ENCODE results near the gene MTHFR. TPM values are rescaled to one million over a fixed set of nuclear protein-coding genes. Genes with fewer than 3 reads are reported as not detected.

The MTHFR gene
- polyA plus RNA-seq, 1 of the 3 experiments (the other 2 are of a cell fraction) = 5.3 TPM

GRCh38 chr1:11839727-11840705 lies 34.3 kb upstream of the MTHFR start:
- ChIA-PET CTCF (interaction anchor here (0.9 to 15.4 kb wide), 15 partner anchors 7 to 283 kb away, joined by 3 to 316 read pairs (median 9); partner anchors contain the start of gene NPPA), POLR2A (interaction anchor here (3.7 kb wide), 1 partner anchor 69 kb away, joined by 34 read pairs; no protein-coding TSS in a partner anchor)

More at GRCh38 chr1:11839727-11840705, 34.3 kb upstream of the MTHFR start:
- H2AFZ ChIP-seq (ENCODE audit: low read depth) = no peak overlapping the region
- H3K27ac ChIP-seq (ENCODE audit: low read depth in 2 of 2, low read length in 1 of 2) = peak overlapping the region in 1 of 2 experiments; percentile 16; a peak in 2 of 4 replicates
- DNase-seq = no peak
- H3F3A ChIP-seq (replicated peaks; ENCODE audit: insufficient read depth) = no peaks in the 10 kb centered on the region
- H3K9me2 ChIP-seq = no peaks in the 10 kb centered on the region
- TF ChIP-seq TCF12 (IDR thresholded peaks at IDR 0.05) (no peak), NRF1 (IDR thresholded peaks at IDR 0.05; ENCODE audit: low read depth, low read length) (no peak), NFIC (IDR thresholded peaks at IDR 0.05; ENCODE audit: borderline replicate concordance) (no peak), MXI1 (IDR thresholded peaks at IDR 0.05; ENCODE audit: low read depth, low read length) (no peak), GABPA (IDR thresholded peaks at IDR 0.05; ENCODE audit: low read depth) (no peak), IRF3 (IDR thresholded peaks at IDR 0.05; ENCODE audit: low read depth, low read length) (no peak), RXRA (IDR thresholded peaks at IDR 0.05; ENCODE audit: borderline replicate concordance, low read depth) (no peak), USF2 (IDR thresholded peaks at IDR 0.05; ENCODE audit: borderline replicate concordance, low read depth, low read length) (no peak), RFX5 (IDR thresholded peaks at IDR 0.05; ENCODE audit: low read length) (no peak), GATA2 (CRISPR knock-in tag; IDR thresholded peaks at IDR 0.05) (no peak), SMC3 (IDR thresholded peaks at IDR 0.05; ENCODE audit: low read depth, low read length) (no peak), CTCF (IDR thresholded peaks at IDR 0.05) (no peak), USF1 (IDR thresholded peaks at IDR 0.05; ENCODE audit: borderline replicate concordance, low read depth) (no peak)
- H3K4me2 ChIP-seq = no peak overlapping the region
- no peak overlapping the region for H3K4me3 ChIP-seq (ENCODE audit: low read depth in 2 of 2, low read length in 1 of 2)
- no peaks in the 10 kb centered on the region for H3K9me3 ChIP-seq
- H4K20me1 ChIP-seq (ENCODE audit: insufficient read depth) = peaks cover 4% of the 10 kb centered on the region; the same call in 1 of the 2 replicates
- no peaks in the 10 kb centered on the region for H3K79me2 ChIP-seq (ENCODE audit: insufficient read depth)
- H3K36me3 ChIP-seq (replicated peaks in 1 of 2; ENCODE audit: control insufficient read depth in 1 of 2, insufficient read depth in 2 of 2, low read length in 1 of 2) = peaks cover 43 to 76% of the 10 kb centered on the region in 2 experiments
- no peak overlapping the region for H3K9ac ChIP-seq
- WGBS (ENCODE audit: low lambda C conversion rate) = 96% methylated on average over 13 of the region's 20 CpGs
- H3K4me1 ChIP-seq (ENCODE audit: control insufficient read depth in 1 of 2, insufficient read depth in 2 of 2, low read depth in 1 of 2, low read length in 1 of 2) = peaks cover 0 to 28% of the 10 kb centered on the region in 2 experiments; a peak in 2 of 4 replicates
- no peaks in the 10 kb centered on the region for H3K27me3 ChIP-seq (ENCODE audit: insufficient read depth)

Data from SK-N-SH (cell line).